Superior temporal gyrus (tissue), 1 donor: ENCODE measurements around the gene UBE3C.
"Not testable (repeated sequence)": the region's sequence is repeated elsewhere in the genome, so short reads cannot be mapped to it uniquely, and the experiment has no call there.

ENCODE experiments used
- DNase-seq: peaks from one replicate; pipeline ENCODE4 v3.0.0-alpha.2; 2016; ENCODE audit errors: extremely low spot score

The UBE3C gene

DNA sequence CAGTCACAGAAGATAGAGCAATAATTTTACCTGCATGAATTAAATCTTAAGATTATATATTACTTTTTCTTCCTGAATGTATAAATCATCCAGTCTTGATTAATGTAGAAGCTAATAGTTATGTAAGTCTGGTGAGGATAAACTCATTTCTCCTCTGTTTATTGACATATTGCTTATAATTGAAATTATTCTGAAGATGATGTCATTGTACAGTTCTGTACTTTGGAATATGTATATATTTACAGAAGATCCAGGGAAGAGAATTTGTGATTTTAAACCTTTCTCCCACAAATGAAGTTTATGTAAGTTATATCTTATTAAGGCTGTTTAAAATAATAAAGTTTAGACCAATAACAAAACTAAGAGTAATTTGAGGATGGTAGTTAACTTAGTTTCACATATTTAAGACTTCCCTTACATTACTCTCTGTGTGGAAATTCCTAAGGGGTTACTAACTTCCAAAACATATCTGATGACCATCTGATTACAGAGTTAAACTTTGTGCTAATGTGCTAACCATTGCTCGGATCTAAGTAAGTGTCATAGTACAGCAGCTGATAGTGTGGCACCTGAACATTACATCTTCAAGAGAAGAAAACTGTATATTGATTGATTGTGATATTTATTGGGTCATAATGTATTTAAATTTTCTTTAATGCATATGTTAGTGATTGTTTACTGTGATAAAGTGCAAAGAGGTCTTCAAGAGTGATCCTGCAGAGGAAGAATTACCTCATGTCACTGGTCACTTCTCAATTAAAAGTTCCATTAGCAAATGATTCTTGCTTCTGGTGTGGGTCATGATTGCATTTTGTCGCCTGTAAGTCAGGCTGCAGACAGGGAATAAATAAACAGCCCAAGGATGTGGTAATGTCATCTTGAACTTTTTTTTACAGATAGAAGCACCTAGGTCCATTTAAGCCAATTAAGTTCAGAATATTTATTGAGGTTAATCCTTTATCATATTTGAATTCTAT lies 96.9 kb downstream of the UBE3C start:
- no peak for DNase-seq

GRCh38 chr7:157238087-157238486 lies 99.4 kb downstream of the UBE3C start:
- DNase-seq = no peak

- DNase-seq = no peak
Observed at GRCh38 chr7:157239571-157240270, 101.0 kb downstream of the UBE3C start.

- no peak for DNase-seq
Observed at GRCh38 chr7:157241631-157242030, 102.9 kb downstream of the UBE3C start.

- DNase-seq = no peak
Observed at GRCh38 chr7:157244516-157245294, 106.0 kb downstream of the UBE3C start.

DNA sequence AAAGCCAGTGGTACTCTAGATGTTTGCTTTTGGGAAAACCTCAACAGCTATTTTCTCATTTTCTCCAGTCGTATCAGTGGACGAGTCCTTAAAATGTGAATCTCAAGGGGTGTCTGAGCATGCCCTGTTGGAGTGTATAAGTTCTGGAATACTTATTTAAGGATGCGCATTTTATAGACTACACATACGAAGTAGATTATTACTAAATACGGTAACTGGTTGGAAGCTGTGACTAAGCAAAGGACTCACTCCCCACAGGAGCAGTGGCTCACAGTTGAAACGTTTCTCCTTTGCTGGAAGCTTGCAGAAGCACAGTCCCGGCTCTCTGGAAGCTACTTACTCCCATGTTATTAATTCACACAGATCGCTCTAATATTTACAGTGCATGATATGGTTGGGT lies 107.3 kb downstream of the UBE3C start:
- DNase-seq = no peak

DNA sequence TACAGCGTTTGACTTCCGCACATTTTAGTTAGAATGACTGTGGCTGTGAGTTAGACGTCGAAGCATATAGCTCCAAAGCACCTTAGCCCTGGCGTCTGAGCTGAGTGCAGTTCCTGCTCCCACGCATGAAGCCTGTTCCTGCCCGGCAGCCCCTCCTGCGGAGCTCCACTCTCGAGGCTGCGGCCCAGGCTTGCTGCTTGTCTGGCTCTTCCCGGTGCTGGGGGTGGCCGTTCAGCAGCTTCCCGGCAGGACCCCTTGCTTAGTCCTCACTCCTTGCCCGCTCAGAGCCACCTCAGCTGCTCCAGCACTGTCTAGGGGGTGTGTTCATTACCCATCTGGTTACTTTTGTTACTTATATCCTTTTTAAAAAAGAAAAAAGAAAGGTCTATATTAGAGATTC lies 109.9 kb downstream of the UBE3C start:
- DNase-seq = no peak

- DNase-seq = peak; percentile 72
Observed at GRCh38 chr7:157250605-157251228, 112.0 kb downstream of the UBE3C start.

DNA sequence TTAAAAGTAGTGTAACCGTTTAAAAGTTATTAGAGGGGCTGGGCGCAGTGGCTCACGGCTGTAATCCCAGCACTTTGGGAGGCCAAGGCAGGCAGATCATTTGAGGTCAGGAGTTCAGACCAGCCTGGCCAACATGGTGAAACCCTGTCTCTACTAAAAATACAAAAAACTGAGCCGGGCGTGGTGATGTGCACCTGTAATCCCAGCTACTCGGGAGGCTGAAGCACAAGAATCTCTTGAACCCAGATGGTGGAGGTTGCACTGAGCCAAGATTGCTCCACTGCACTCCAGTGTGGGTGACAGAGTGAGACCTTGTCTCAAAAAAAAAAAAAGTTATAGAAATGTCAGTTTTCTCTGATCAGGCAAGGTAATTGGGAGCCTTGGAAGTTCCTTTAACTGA lies 113.1 kb downstream of the UBE3C start:
- not testable (repeated sequence) for DNase-seq

GRCh38 chr7:157253850-157254249 lies 115.1 kb downstream of the UBE3C start:
- peak; percentile 82 for DNase-seq

DNA sequence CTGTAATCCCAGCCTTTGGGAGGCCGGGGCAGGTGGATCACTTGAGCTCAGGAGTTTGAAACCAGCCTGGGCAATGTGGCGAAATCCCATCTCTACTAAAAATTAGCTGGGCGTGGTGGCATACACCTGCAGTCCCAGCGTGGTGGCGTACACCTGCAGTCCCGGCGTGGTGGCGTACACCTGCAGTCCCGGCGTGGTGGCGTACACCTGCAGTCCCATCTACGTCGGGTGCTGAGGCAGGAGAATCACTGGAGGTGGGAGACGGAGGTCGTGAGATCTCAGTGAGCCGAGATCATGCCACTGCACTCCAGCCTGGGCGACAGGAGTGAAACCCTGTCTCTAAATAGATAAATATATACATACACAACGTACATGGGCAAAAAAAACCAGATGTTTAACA lies 116.1 kb downstream of the UBE3C start:
- DNase-seq = not testable (repeated sequence)

DNA sequence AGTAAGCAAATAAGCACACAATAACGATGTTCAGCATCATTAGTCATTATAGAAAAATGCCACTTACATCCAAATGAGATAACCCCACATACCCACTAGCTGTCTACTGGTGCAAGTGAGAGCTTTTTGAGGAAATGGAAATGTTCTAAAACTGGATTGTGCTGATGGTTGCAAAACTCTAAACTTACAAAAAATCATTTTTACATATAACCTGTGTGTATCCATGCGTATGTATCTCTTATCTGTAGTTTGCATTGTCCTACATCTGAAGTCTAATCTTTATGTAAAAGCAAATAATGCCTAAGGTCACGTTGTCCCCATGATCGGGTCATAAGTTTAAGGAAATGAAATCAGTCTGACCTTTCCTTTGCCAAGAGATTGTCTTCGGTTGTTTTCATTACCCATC lies 116.5 kb downstream of the UBE3C start:
- DNase-seq = no peak

DNA sequence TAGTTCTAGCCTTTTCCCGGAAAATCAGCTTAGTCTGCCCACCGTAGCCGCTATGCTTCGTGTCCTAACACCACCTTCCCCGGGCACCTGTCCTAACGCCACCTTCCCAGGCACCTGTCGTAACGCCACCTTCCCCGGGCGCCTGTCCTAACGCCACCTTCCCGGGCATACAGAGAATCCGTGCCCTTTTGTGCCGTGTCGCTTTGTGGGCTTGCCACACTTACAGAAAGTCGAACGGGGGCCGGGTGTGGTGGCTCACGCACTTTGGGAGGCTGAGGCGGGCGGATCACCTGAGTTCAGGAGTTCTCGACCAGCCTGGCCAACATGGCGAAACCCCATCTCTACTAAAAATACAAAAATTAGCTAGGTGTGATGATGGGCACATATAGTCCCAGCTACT lies 124.4 kb downstream of the UBE3C start:
- DNase-seq = no peak

- no peak for DNase-seq
Observed at GRCh38 chr7:157265051-157265450, 126.3 kb downstream of the UBE3C start.

- DNase-seq = no peak
Observed at GRCh38 chr7:157266272-157266671, 127.5 kb downstream of the UBE3C start.

GRCh38 chr7:157267516-157267915 lies 128.8 kb downstream of the UBE3C start:
- DNase-seq = no peak

- DNase-seq = no peak
Observed at GRCh38 chr7:157267956-157268355, 129.2 kb downstream of the UBE3C start.

DNA sequence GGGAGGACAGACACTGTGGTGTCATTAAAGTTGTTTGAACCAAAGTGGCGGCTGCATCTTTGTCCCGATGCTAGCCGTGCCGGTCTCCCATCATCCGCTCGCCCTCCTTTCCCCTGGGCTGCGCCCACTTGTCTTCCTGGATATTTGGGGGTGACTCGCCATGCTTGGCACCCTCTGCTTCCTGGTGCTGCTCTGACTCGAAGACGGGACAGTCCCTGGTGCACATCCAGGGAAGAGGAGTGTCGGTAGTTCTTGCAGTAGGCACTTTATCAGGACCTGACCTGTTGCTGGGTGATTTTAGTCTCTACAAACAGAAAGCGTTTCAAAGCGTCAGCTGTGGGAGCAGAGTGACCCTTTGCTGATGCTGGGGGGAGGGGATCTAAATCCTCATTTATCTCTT lies 129.8 kb downstream of the UBE3C start:
- no peak for DNase-seq

GRCh38 chr7:157269341-157270059 lies 130.8 kb downstream of the UBE3C start:
- no peak for DNase-seq

- no peak for DNase-seq
Observed at GRCh38 chr7:157270060-157270444, 131.3 kb downstream of the UBE3C start.
